T-helper 22 cell (primary cell): ENCODE results near the gene DST.

Experiments used
- DNase-seq: peaks from one replicate; pipeline ENCODE4 v3.0.0-alpha.2; 2020; ENCODE audit warnings: low read depth

The DST gene

GRCh38 chr6:56642366-56643261 is at the start of gene DST:
Gene DST (minus strand): TSS chr6:56642889.
- no peak for DNase-seq

DNA sequence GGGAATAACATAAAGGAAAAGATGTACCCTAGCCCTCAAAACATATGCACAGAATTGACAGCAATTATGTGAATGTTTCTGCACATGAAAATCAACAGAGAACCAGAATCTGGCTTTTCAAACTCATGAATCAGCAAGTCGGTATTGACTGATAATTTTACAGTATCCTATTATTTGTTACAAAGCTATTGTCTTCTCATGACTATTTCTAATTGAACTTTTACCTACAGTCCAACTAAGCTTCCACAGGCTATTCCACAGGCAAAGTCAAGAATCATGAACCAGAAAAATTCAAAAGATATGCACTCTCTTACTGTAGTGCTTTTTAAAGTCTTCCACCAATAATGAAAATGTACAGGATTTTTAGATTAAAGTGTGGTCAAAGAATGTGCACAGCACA is 49.1 kb upstream of the DST start:
- no peak for DNase-seq

DNA sequence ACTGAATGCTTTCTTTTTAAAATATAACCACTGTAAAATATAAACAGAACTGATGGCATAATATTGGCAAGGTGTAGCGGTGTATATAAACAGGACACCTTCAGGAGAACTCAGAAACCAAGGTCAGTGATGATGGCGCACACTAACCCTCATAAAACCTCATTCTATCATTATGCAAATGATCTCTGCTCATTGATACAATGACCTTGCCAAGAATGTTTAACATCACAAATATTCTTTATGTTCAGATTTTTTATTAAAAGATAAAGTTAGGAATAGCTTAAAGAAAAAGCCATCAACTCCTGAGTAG is 48.6 kb upstream of the DST start:
- no peak for DNase-seq

DNA sequence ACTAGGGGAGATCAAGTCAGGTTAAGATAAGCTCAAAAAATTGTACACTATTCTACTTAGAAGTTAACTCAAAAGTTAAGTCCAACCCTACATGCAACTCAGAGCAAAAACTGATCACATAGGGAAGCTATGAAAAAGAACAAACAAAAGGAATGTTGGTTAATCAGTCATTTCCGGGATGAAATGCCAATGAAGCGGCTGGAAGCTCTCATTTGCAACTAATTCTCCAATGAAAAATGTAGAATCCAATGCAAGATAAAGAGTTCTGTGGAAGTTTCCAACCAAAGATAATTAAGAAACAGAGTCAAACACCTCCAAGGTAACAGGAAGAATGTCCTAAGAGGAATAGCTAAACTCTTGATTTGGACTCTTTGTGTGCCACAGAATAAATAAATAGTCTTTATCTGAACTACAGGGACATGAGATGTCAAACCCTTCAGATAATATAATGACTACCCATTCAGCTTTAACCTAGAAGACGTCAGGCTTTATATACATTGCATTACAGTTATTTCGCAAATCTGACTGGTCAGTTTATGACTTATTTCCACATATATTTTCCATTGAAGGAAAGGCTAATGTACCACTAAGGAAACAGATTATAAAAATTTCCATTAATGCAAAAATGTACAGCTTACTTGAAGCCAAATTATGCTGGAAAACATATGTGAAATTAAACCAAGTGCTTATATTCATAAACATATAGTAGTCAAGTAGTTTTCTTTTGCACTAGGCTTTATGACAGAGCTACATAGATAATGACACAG is 48.0 kb upstream of the DST start:
- no peak for DNase-seq

- no peak for DNase-seq
Measured at GRCh38 chr6:56689663-56690062, 47.0 kb upstream of the DST start.

GRCh38 chr6:56689114-56689513 is 46.4 kb upstream of the DST start:
- no peak for DNase-seq

- no peak for DNase-seq
Measured at GRCh38 chr6:56688521-56688920, 45.8 kb upstream of the DST start.

DNA sequence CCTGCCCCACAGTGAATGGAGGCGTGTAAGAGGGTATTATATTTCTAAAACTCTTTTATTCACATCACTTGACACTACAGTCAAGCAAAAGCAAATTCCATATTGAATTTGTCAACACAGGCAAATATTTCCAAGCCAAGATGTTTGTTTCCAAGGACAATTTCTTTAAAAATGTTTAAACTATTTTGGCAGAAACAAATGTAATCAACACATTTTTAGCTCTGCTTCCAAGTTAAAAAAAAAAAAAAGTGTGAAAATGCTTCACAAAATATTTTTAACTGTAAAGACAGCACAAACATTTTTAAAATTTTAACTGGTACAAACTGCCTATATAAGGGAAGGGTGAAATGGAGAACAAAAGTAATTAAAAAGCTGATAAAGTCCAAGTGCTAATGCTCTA is 44.9 kb upstream of the DST start:
- DNase-seq = no peak

DNA sequence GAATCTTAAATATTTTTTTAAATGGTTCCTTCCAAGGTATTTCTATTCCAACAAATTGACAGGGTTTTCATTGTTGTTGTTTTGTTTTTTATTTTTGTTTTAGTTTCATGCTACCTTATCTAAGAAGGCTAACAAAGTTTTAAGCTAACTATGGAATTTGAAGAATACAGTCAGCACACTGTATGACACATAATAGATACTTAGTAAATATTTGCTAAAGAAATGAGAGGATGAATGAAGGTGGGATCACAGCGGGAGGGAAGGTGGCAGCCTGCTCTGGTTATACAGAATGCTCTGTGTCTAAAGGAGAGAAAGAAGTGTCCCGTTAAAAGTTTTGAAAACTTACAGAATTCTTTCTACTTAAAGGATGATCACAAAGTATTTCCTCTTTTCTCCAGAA is 43.7 kb upstream of the DST start:
- DNase-seq = no peak

DNA sequence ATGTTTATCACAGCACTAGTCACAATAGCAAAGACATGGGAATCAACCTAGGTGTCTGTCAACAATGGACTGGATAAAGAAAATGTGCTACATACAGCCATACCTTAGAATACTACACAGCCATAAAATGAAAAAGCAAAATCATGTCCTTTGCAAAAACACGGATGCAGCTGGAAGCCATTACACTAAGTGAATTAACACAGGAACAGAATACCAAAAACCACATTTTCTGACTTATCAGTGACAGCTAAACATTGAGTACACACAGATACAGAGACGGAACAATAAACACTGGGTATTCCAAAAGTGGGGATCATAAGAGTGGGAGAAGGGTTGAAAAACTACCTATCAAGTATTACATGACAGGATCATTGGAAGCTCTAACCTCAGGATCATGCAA is 43.3 kb upstream of the DST start:
- DNase-seq = no peak

GRCh38 chr6:56685102-56685733 is 42.5 kb upstream of the DST start:
- no peak for DNase-seq

DNA sequence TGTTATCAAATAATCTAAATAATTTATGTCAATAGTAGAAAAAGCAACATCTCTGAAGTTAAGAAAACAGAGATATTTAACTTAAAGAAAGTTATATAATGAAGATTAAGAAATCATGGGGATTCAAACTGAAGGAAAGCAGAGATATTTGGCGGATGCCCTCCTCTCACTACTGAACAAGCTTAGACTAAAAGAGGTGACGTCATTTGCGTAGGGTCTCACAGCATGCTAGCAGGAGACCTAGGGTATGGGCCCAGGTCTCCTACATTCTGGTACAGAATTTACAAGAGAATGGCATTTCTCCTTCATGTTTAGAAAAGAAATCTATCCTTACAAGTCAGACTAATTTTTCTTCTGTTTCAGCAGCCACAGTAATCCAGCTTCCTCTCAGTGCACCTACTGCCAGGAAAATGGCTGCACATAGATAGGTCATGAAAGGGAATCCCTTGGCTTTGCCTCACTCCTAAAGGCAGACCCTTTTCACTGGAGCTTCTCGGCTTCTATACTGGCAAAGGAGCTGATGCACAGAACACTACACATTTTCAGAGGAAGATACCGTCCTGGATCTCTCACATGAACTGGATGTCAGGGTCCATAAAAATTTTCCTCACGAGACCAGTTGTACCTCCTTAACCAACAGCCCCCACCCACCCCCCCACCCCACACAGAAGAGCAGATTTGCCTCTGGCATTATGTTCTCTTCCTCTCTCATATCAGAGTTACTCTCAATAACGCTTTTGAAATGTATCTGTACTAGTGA is 41.8 kb upstream of the DST start:
- DNase-seq = no peak

- DNase-seq = no peak
Measured at GRCh38 chr6:56683882-56684281, 41.2 kb upstream of the DST start.

DNA sequence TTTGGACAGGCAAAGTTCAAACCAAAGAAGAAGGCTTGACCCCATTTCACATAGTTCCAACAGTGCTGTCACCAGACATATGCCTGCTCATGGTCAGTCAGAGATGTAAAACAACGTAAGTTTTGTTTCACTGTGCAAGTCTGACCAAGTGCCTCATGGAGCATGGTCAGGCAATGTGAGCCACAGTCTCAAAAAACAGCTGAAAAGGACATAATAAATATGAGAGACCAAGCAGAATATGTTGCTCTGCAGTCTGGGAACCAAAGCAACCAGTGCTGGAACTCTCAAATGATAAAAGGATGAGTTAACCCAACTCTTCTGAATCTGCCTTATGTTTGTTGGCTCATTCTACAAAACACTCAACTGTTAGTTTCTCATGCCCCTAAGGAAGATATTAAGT is 39.9 kb upstream of the DST start:
- DNase-seq = no peak

GRCh38 chr6:56677559-56677958 is 34.9 kb upstream of the DST start:
- DNase-seq = no peak

- DNase-seq = no peak
Measured at GRCh38 chr6:56671651-56672461, 29.2 kb upstream of the DST start.

DNA sequence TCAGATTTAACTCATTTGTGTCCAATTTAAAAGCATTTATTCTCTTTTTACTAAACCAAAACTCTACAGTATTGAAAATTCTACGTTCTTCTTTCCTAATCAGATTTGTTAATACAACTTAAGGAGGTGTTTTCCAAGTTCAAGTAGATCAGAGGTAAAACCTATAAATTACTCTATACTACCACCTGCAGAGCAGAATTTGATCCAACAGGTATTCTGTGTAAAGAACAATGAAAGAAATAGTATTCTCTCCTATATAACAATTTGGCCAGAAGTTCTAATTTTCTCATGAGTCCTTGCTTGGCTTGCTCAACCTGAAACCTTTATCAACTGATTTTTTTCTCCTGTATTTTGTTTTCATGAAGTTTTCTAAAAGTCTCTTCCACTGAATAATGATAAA is 28.5 kb upstream of the DST start:
- no peak for DNase-seq

DNA sequence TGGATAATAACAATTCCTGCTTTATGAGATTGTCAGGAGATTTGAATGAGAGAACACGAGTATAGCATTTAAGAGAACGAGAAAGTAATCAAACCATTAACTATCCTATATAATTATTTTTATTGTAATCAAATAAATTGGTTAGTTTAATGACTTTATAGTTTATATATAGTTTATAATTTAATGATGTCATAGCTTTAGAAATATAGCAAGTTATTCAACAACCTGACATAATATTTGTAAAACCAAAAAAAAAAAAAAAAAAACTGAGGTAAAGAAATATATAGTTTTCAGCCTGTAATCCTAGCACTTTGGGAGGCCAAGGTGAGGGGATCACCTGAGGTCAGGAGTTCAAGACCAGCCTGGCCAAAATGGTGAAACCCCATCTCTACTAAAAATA is 26.4 kb upstream of the DST start:
- no peak for DNase-seq

DNA sequence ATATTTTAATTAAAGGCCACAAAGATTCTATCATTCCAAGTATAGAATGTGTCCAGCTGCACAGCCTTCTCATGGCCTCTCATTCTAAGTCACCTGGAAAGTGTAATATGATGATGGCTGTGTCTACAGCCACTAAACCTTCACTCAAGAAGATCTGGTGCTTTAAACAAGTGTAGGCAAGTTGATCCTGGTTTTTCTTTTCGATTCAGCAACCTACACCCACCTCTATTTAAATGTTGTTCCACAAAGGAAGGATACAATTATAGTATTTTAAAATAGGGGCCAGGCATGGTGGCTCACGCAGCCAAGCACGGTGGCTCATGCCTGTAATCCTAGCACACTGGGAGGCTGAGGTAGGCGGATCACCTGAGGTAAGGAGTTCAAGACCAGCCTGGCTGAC is 25.5 kb upstream of the DST start:
- no peak for DNase-seq

- no peak for DNase-seq
Measured at GRCh38 chr6:56667336-56667735, 24.6 kb upstream of the DST start.

GRCh38 chr6:56664029-56664428 is 21.3 kb upstream of the DST start:
- DNase-seq = no peak

DNA sequence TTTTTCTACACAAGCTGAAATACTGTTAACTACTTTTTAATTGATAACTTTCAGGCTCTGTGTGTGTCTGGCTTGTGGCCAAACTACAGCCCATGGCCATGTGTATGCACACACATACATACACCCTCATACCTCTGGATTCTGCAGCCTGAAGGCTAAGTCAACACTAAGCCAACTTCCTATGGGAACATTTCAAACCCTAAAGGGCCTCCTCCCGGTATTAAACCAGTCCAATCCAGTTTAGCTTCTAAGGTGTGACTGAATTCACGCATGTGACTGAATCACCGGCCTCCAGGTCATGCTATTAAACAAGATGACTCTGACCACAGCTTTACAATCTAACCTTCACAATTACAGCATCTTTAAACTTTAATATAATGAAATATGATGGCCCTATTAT is 20.7 kb upstream of the DST start:
- DNase-seq = no peak
